Fibroblast of lung (primary cell): ENCODE data around the gene GPR84. TPM values are rescaled to one million over a fixed set of nuclear protein-coding genes. Genes with fewer than 3 reads are reported as not detected.

Experiments
- DNase-seq, 2 donors: peaks; one replicate each; pipeline versions ENCODE4 v3.0.0 to v3.0.0-alpha.2; 2010; ENCODE audit warnings: low read depth in 2 of 2
- H2AFZ ChIP-seq: 2 replicates; pipeline ENCODE4 v1.5.1; 2012; ENCODE audit warnings: low read length, control low read depth, inconsistent platforms
- H3K27ac ChIP-seq: 2 replicates; pipeline ENCODE4 v1.5.1; 2011; ENCODE audit warnings: low read length, control low read depth; ENCODE audit not compliant: insufficient read depth
- H3K27me3 ChIP-seq: 2 replicates; pipeline ENCODE4 v1.5.1; 2011; ENCODE audit warnings: mild to moderate bottlenecking, low read length; ENCODE audit not compliant: control insufficient read depth, insufficient read depth
- H3K36me3 ChIP-seq: 2 replicates; pipeline ENCODE4 v1.5.1; 2011; ENCODE audit warnings: low read length; ENCODE audit not compliant: control insufficient read depth, insufficient read depth
- H3K4me1 ChIP-seq: 2 replicates; pipeline ENCODE4 v1.5.1; 2011; ENCODE audit warnings: low read length; ENCODE audit not compliant: control insufficient read depth, insufficient read depth; ENCODE audit errors: extremely low read depth
- H3K4me2 ChIP-seq: 2 replicates; pipeline ENCODE4 v1.5.1; 2011; ENCODE audit warnings: low read length, control low read depth; ENCODE audit not compliant: insufficient read depth; ENCODE audit errors: extremely low read depth
- H3K4me3 ChIP-seq, 4 experiments: fragments of 200-600 bp in 1 of 4; sonication (generic) in 1 of 4; replicated peaks in 1 of 4; 2 replicates each; pipeline ENCODE4 v1.5.1; 2011 to 2016; ENCODE audit warnings: low read length in 4 of 4, low read depth in 3 of 4, mild to moderate bottlenecking in 3 of 4, control low read depth in 2 of 4, inconsistent platforms in 1 of 4, mixed read lengths in 1 of 4; ENCODE audit not compliant: insufficient read depth in 1 of 4; ENCODE audit errors: control extremely low read depth in 1 of 4
- H3K79me2 ChIP-seq: 2 replicates; pipeline ENCODE4 v1.5.1; 2012; ENCODE audit warnings: mild to moderate bottlenecking, low read length, inconsistent platforms; ENCODE audit not compliant: control insufficient read depth, insufficient read depth
- H3K9ac ChIP-seq: 2 replicates; pipeline ENCODE4 v1.5.1; 2011; ENCODE audit warnings: mild to moderate bottlenecking, low read length, control low read depth; ENCODE audit not compliant: insufficient read depth
- H3K9me3 ChIP-seq: 2 replicates; pipeline ENCODE4 v1.5.1; 2012; ENCODE audit warnings: low read depth, low read length; ENCODE audit not compliant: control insufficient read depth, insufficient read depth
- H4K20me1 ChIP-seq: 2 replicates; pipeline ENCODE4 v1.5.1; 2011; ENCODE audit warnings: low read length; ENCODE audit not compliant: control insufficient read depth, insufficient read depth; ENCODE audit errors: extremely low read depth
- EZH2 ChIP-seq: IDR thresholded peaks from 2 replicates; pipeline ENCODE4 v1.5.1; 2012; ENCODE audit warnings: low read length, control low read depth, mild to moderate bottlenecking; ENCODE audit errors: missing control alignments
- polyA plus RNA-seq, 2 donors: library from polyadenylated mRNA; depleted of rRNA in 1 of 2; stranded (reverse) in 1 of 2; unstranded in 1 of 2; fragments of >200 nt; gene quantifications; 2 replicates each; pipeline ENCODE4 v1.2.1, GENCODE V29; 2011 to 2012; ENCODE audit warnings: missing spikeins in 1 of 2
- total RNA-seq: library from RNA; depleted of rRNA; stranded (reverse); fragments of >200 nt; gene quantifications from 2 replicates; pipeline ENCODE4 v1.2.1, GENCODE V29; 2014
- TF ChIP-seq, protein P1 (sequence below), 2 donors: IDR thresholded peaks in 1 of 2; conservative IDR thresholded peaks in 1 of 2; 1 replicate in 1 of 2; 2 replicates in 1 of 2; pipeline ENCODE4 v1.5.1; 2011 to 2012; ENCODE audit warnings: low read length in 2 of 2, control low read depth in 1 of 2, inconsistent platforms in 1 of 2, low read depth in 1 of 2, mild to moderate bottlenecking in 1 of 2

The GPR84 gene
- total and polyA plus RNA-seq, 2 donors (not counting 1 experiment from before 2014, with no cell fraction given) = 0.03 TPM; not detected in 1

DNA sequence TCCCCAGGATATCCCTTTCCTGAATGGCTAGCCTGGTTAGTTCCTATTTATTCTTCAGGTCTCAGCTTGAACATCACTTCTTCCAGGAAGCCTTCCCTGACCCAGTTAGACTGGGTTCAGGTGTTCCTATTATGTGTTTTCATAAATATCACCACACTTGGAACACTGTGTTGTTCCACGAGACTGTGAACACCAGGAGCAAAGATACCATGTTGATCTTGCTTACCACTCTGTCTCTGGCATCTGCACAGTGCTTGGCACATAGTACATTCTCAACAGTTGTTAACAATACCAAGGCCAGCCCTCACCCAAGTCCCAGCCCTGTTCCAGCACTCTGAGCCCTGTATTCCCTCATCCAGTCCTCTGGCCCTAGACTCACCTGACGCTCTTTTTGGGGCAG lies 33.9 kb upstream of the GPR84 start:
- no peak overlapping the region for H3K27ac ChIP-seq
- H2AFZ ChIP-seq = no peak overlapping the region
- TF ChIP-seq, protein P1, sequence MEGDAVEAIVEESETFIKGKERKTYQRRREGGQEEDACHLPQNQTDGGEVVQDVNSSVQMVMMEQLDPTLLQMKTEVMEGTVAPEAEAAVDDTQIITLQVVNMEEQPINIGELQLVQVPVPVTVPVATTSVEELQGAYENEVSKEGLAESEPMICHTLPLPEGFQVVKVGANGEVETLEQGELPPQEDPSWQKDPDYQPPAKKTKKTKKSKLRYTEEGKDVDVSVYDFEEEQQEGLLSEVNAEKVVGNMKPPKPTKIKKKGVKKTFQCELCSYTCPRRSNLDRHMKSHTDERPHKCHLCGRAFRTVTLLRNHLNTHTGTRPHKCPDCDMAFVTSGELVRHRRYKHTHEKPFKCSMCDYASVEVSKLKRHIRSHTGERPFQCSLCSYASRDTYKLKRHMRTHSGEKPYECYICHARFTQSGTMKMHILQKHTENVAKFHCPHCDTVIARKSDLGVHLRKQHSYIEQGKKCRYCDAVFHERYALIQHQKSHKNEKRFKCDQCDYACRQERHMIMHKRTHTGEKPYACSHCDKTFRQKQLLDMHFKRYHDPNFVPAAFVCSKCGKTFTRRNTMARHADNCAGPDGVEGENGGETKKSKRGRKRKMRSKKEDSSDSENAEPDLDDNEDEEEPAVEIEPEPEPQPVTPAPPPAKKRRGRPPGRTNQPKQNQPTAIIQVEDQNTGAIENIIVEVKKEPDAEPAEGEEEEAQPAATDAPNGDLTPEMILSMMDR (conservative IDR thresholded peaks at IDR 0.05 in 1 of 2, IDR thresholded peaks at IDR 0.05 in 1 of 2; ENCODE audit: low read depth in 1 of 2, low read length in 2 of 2) = no peak
- no peak for TF ChIP-seq EZH2
- H3K4me3 ChIP-seq = no peak overlapping the region
- H3K9me3 ChIP-seq = no peaks in the 10 kb centered on the region
- no peaks in the 10 kb centered on the region for H3K4me1 ChIP-seq
- H3K79me2 ChIP-seq = no peaks in the 10 kb centered on the region
- no peak overlapping the region for H3K4me2 ChIP-seq
- H3K27me3 ChIP-seq = no peaks in the 10 kb centered on the region
- no peaks in the 10 kb centered on the region for H4K20me1 ChIP-seq
- DNase-seq = no peak
- no peak overlapping the region for H3K9ac ChIP-seq
- H3K36me3 ChIP-seq = peaks cover 49% of the 10 kb centered on the region

DNA sequence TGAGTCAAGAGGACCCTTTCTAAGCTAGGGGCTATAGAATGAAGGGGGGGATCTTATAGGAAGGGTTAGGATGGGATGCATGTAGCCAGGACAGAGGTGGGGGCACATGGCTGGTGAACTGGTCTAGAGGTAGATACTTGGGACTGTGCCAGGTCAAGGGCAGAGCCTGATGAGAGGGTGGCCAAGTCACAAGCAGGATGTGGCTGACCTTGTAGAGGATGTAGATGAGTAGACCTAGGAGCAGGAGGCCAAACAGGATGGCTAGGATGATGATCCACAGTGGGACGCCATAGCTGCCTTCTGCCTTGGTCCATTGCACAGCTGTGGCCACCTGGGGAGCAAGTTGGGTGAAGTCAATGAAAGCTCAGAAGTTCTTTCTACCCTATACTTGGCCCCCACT lies 32.9 kb upstream of the GPR84 start:
- H3K36me3 ChIP-seq = peaks cover 45% of the 10 kb centered on the region

DNA sequence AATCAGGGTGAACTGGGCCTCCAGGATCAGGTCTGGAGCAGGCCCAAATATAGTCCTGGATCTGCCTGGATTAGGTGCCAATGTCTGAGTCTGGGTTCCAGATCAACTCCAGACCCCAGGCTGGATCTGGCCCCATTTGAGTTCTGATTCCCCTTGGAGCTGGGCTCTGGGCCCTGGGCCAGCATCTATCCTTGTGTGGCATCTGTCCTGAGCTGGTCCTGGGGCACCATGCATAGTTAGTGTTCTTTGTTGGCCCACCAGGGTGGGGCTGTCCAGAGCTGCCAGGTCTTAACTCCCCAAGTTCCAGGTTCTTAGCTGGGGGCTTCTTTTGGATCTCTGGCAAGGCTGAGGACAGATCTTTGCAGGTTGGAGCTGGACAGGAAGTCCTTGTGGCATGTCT lies 31.3 kb upstream of the GPR84 start:
- Histone ChIP-seq H3K9me3 (no peaks in the 10 kb centered on the region), H3K9ac (no peak overlapping the region), H3K79me2 (no peaks in the 10 kb centered on the region), H4K20me1 (no peaks in the 10 kb centered on the region), H3K36me3 (peaks cover 29% of the 10 kb centered on the region), H2AFZ (no peak overlapping the region), H3K4me3 (no peak overlapping the region), H3K4me1 (no peaks in the 10 kb centered on the region), H3K27me3 (no peaks in the 10 kb centered on the region), H3K4me2 (no peak overlapping the region), H3K27ac (no peak overlapping the region)
- no peak for TF ChIP-seq EZH2
- TF ChIP-seq, protein P1 (conservative IDR thresholded peaks at IDR 0.05 in 1 of 2, IDR thresholded peaks at IDR 0.05 in 1 of 2; ENCODE audit: low read depth in 1 of 2, low read length in 2 of 2) = no peak
- DNase-seq = no peak

More for the DNA sequence above, 32.9 kb upstream of the GPR84 start:
- Histone ChIP-seq H3K4me3 (no peak overlapping the region), H3K79me2 (no peaks in the 10 kb centered on the region), H3K9ac (no peak overlapping the region), H3K9me3 (no peaks in the 10 kb centered on the region), H3K4me1 (no peaks in the 10 kb centered on the region), H2AFZ (no peak overlapping the region), H4K20me1 (no peaks in the 10 kb centered on the region), H3K27me3 (no peaks in the 10 kb centered on the region), H3K4me2 (no peak overlapping the region), H3K27ac (no peak overlapping the region)
- TF ChIP-seq EZH2 = no peak
- TF ChIP-seq, protein P1 (conservative IDR thresholded peaks at IDR 0.05 in 1 of 2, IDR thresholded peaks at IDR 0.05 in 1 of 2; ENCODE audit: low read depth in 1 of 2, low read length in 2 of 2) = no peak
- DNase-seq = no peak
